Fibroblast of mammary gland (primary cell): Measurements from ENCODE around the gene SH2B2.
A peak's percentile ranks its signal among the peaks of the same experiment; 100 is the strongest.

Source experiments
- DNase-seq: peaks from one replicate; pipeline ENCODE4 v3.0.0-alpha.2; 2010; ENCODE audit warnings: low read depth
- H3K4me3 ChIP-seq: 2 replicates; pipeline ENCODE4 v1.5.1; 2011; ENCODE audit warnings: low read depth, mild to moderate bottlenecking, low read length, moderate library complexity; ENCODE audit not compliant: control insufficient read depth
- CTCF ChIP-seq: conservative IDR thresholded peaks from 2 replicates; pipeline ENCODE4 v1.5.1; 2011; ENCODE audit warnings: low read depth, low read length, inconsistent platforms; ENCODE audit not compliant: control insufficient read depth, insufficient read depth

The SH2B2 gene

GRCh38 chr7:102264367-102264891, 22.2 kb upstream of the SH2B2 start:
- DNase-seq, result peak; percentile 12
- no peak overlapping the region for H3K4me3 ChIP-seq
- no peak for TF ChIP-seq CTCF

- TF ChIP-seq CTCF, result no peak
- DNase-seq, result no peak
- no peak overlapping the region for H3K4me3 ChIP-seq
Observed at GRCh38 chr7:102266541-102266940, 20.1 kb upstream of the SH2B2 start.

GRCh38 chr7:102268635-102269034, 18.0 kb upstream of the SH2B2 start:
- no peak overlapping the region for H3K4me3 ChIP-seq
- no peak for TF ChIP-seq CTCF
- DNase-seq, result no peak

GRCh38 chr7:102270178-102270887, 16.3 kb upstream of the SH2B2 start:
- no peak for TF ChIP-seq CTCF
- DNase-seq, result no peak
- no peak overlapping the region for H3K4me3 ChIP-seq

- DNase-seq, result no peak
- no peak for TF ChIP-seq CTCF
- no peak overlapping the region for H3K4me3 ChIP-seq
Observed at GRCh38 chr7:102271158-102271798, 15.4 kb upstream of the SH2B2 start.

- peak; percentile 81 for DNase-seq
- H3K4me3 ChIP-seq, result no peak overlapping the region
- peak; percentile 84 for TF ChIP-seq CTCF
Observed at GRCh38 chr7:102272075-102272916, 14.4 kb upstream of the SH2B2 start.
